ENCODE results near the gene TEC. TPM values are rescaled to one million over a fixed set of nuclear protein-coding genes. Genes with fewer than 3 reads are reported as not detected.

TEC gene
- polyA plus RNA-seq, 1 donor (not counting 4 experiments of a cell fraction or from before 2014, with no cell fraction given) = 0.39 TPM

GRCh38 chr4:48243887-48244286 lies 25.8 kb downstream of the TEC start:
- Histone ChIP-seq H3K9ac (ENCODE audit: control insufficient read depth, extremely low read depth, insufficient read depth, low read length) (no peak overlapping the region), H3K9me1 (ENCODE audit: control insufficient read depth, extremely low read depth, insufficient read depth, low read length) (no peaks in the 10 kb centered on the region), H3K27me3 (ENCODE audit: control insufficient read depth, extremely low read depth, insufficient read depth, low read length) (no peaks in the 10 kb centered on the region), H3K4me1 (ENCODE audit: control insufficient read depth, extremely low read depth, insufficient read depth, low read length) (no peaks in the 10 kb centered on the region), H3K36me3 (ENCODE audit: control insufficient read depth in 2 of 2, extremely low read depth in 1 of 2, insufficient read depth in 2 of 2, low read length in 2 of 2) (no peaks in the 10 kb centered on the region), H3K9me3 (ENCODE audit: control insufficient read depth, low read depth, low read length) (no peaks in the 10 kb centered on the region), H3K4me2 (ENCODE audit: control insufficient read depth, extremely low read depth, insufficient read depth, low read depth, low read length) (no peak overlapping the region), H2AFZ (ENCODE audit: control insufficient read depth, low read length) (no peak overlapping the region), H4K20me1 (ENCODE audit: control insufficient read depth, extremely low read depth, insufficient read depth, low read length) (no peaks in the 10 kb centered on the region), H3K79me2 (ENCODE audit: control insufficient read depth, insufficient read depth, low read length) (no peaks in the 10 kb centered on the region), H3K27ac (ENCODE audit: control insufficient read depth, insufficient read depth, low read length) (no peak overlapping the region), H3K4me3 (ENCODE audit: control insufficient read depth in 2 of 3, extremely low read depth in 1 of 3, insufficient read depth in 2 of 3, low read depth in 1 of 3, low read length in 3 of 3) (no peak overlapping the region)
- FAIRE-seq = no peak
- TF ChIP-seq CTCF (optimal IDR thresholded peaks at IDR 0.05 in 1 of 3, IDR thresholded peaks at IDR 0.05 in 1 of 3, conservative IDR thresholded peaks at IDR 0.05 in 1 of 3; ENCODE audit: extremely low read depth in 1 of 3, insufficient read depth in 2 of 3, low read length in 3 of 3) (no peak), EZH2 (IDR thresholded peaks at IDR 0.05; ENCODE audit: low read length) (no peak)
- no peak for DNase-seq (ENCODE audit: low read depth, low spot score)
- dilution Hi-C loops (cut with MboI; ENCODE audit: extremely low pct_ligation_motif_present, low sequenced_read_pairs) = no loop called here

- no peak for DNase-seq (ENCODE audit: low read depth, low spot score)
- Histone ChIP-seq H3K79me2 (ENCODE audit: control insufficient read depth, insufficient read depth, low read length) (no peaks in the 10 kb centered on the region), H3K9ac (ENCODE audit: control insufficient read depth, extremely low read depth, insufficient read depth, low read length) (no peak overlapping the region)
Measured at GRCh38 chr4:48243429-48243828, 26.2 kb downstream of the TEC start.

More at GRCh38 chr4:48243429-48243828, 26.2 kb downstream of the TEC start:
- FAIRE-seq = no peak
- no peak overlapping the region for H3K27ac ChIP-seq (ENCODE audit: control insufficient read depth, insufficient read depth, low read length)
- H3K9me1 ChIP-seq (ENCODE audit: control insufficient read depth, extremely low read depth, insufficient read depth, low read length) = no peaks in the 10 kb centered on the region
- H3K27me3 ChIP-seq (ENCODE audit: control insufficient read depth, extremely low read depth, insufficient read depth, low read length) = no peaks in the 10 kb centered on the region
- dilution Hi-C loops (cut with MboI; ENCODE audit: extremely low pct_ligation_motif_present, low sequenced_read_pairs) = no loop called here
- no peaks in the 10 kb centered on the region for H4K20me1 ChIP-seq (ENCODE audit: control insufficient read depth, extremely low read depth, insufficient read depth, low read length)
- H3K4me1 ChIP-seq (ENCODE audit: control insufficient read depth, extremely low read depth, insufficient read depth, low read length) = no peaks in the 10 kb centered on the region
- H3K36me3 ChIP-seq (ENCODE audit: control insufficient read depth in 2 of 2, extremely low read depth in 1 of 2, insufficient read depth in 2 of 2, low read length in 2 of 2) = no peaks in the 10 kb centered on the region
- no peak overlapping the region for H2AFZ ChIP-seq (ENCODE audit: control insufficient read depth, low read length)
- no peaks in the 10 kb centered on the region for H3K9me3 ChIP-seq (ENCODE audit: control insufficient read depth, low read depth, low read length)
- no peak overlapping the region for H3K4me2 ChIP-seq (ENCODE audit: control insufficient read depth, extremely low read depth, insufficient read depth, low read depth, low read length)
- no peak overlapping the region for H3K4me3 ChIP-seq (ENCODE audit: control insufficient read depth in 2 of 3, extremely low read depth in 1 of 3, insufficient read depth in 2 of 3, low read depth in 1 of 3, low read length in 3 of 3)
- TF ChIP-seq CTCF (optimal IDR thresholded peaks at IDR 0.05 in 1 of 3, IDR thresholded peaks at IDR 0.05 in 1 of 3, conservative IDR thresholded peaks at IDR 0.05 in 1 of 3; ENCODE audit: extremely low read depth in 1 of 3, insufficient read depth in 2 of 3, low read length in 3 of 3) = no peak
- TF ChIP-seq EZH2 (IDR thresholded peaks at IDR 0.05; ENCODE audit: low read length) = no peak

Data from keratinocyte (primary cell).